Calu3 (cell line): ENCODE data around the gene CDKL5. TPM values are rescaled to one million over a fixed set of nuclear protein-coding genes. Genes with fewer than 3 reads are reported as not detected.

ENCODE experiments used
- BruUV-seq: library from RNA; stranded (reverse); fragments of 400-500 nt; replicated peaks from 2 replicates; lab custom pipeline; 2021; lab: Mats Ljungman, UMichigan
- CTCF ChIA-PET: fragments of 300-600 bp; sonication (Branson Sonifier 250); formaldehyde crosslinking; loops from one replicate; lab custom pipeline; 2022; ENCODE audit warnings: antibody characterized with exemption; lab: Charles Lee
- DNase-seq: peaks from one replicate; pipeline ENCODE4 v3.0.0; 2022
- H3K27ac Mint-ChIP-seq: one replicate; pipeline ENCODE4 v1.8.0; 2022; ENCODE audit warnings: mixed read lengths; ENCODE audit not compliant: unreplicated experiment
- H3K27me3 Mint-ChIP-seq: one replicate; pipeline ENCODE4 v1.8.0; 2022; ENCODE audit warnings: mixed read lengths; ENCODE audit not compliant: unreplicated experiment
- H3K36me3 Mint-ChIP-seq: one replicate; pipeline ENCODE4 v1.8.0; 2022; ENCODE audit warnings: mild to moderate bottlenecking, moderate library complexity, mixed read lengths; ENCODE audit not compliant: insufficient read depth, unreplicated experiment
- H3K4me1 Mint-ChIP-seq: one replicate; pipeline ENCODE4 v1.8.0; 2022; ENCODE audit warnings: mild to moderate bottlenecking, low read depth, mixed read lengths; ENCODE audit not compliant: unreplicated experiment
- H3K4me3 Mint-ChIP-seq: one replicate; pipeline ENCODE4 v1.8.0; 2022; ENCODE audit warnings: mild to moderate bottlenecking, low read depth, moderate library complexity, mixed read lengths; ENCODE audit not compliant: unreplicated experiment
- H3K9me3 Mint-ChIP-seq: one replicate; pipeline ENCODE4 v1.8.0; 2022; ENCODE audit warnings: low read depth, mixed read lengths; ENCODE audit not compliant: unreplicated experiment
- intact Hi-C: fragments of 100-400 bp; cut with micrococcal nuclease; formaldehyde crosslinking; loops from one replicate; pipeline ENCODE4 v1.10.0; 2022; ENCODE audit not compliant: unreplicated experiment
- total RNA-seq: library from RNA; stranded (reverse); gene quantifications from 2 replicates; pipeline ENCODE4 v1.2.3, GENCODE V29; 2022
- TF ChIP-seq, protein P1 (sequence below): fragments of 200-600 bp; IDR thresholded peaks from one replicate; pipeline ENCODE4 v1.8.0; 2022; ENCODE audit warnings: antibody characterized with exemption; ENCODE audit not compliant: unreplicated experiment

The CDKL5 gene
- total RNA-seq, 1 experiment from 2014 or later, result 17.7 TPM

DNA sequence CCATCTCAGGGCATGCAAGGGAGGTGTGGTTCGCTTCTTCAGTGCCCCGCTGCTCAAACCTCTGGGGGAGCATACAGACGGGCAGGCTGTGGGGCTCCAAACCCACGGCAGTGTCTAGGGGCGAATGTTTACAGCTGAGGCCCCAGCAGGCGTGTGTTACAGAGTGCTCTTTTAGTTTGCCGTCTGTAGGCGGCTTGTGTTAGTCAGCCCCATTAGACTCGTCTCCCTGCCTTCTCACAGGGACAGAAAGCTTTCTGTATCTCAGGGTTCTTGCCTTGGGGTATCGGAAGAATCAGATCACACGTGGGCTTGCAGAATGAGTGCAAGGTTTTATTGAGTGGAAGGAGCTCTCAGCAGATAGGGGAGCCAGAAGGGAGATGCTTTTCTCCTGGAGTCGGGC lies 235.9 kb downstream of the CDKL5 start:
- H3K4me1 Mint-ChIP-seq, result no peaks in the 10 kb centered on the region
- TF ChIP-seq, protein P1, sequence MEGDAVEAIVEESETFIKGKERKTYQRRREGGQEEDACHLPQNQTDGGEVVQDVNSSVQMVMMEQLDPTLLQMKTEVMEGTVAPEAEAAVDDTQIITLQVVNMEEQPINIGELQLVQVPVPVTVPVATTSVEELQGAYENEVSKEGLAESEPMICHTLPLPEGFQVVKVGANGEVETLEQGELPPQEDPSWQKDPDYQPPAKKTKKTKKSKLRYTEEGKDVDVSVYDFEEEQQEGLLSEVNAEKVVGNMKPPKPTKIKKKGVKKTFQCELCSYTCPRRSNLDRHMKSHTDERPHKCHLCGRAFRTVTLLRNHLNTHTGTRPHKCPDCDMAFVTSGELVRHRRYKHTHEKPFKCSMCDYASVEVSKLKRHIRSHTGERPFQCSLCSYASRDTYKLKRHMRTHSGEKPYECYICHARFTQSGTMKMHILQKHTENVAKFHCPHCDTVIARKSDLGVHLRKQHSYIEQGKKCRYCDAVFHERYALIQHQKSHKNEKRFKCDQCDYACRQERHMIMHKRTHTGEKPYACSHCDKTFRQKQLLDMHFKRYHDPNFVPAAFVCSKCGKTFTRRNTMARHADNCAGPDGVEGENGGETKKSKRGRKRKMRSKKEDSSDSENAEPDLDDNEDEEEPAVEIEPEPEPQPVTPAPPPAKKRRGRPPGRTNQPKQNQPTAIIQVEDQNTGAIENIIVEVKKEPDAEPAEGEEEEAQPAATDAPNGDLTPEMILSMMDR, result no peak
- H3K4me3 Mint-ChIP-seq, result no peak overlapping the region
- intact Hi-C loops, result no loop called here
- CTCF ChIA-PET, result no interaction called here
- no TSS peak for BruUV-seq
- no peaks in the 10 kb centered on the region for H3K36me3 Mint-ChIP-seq
- no peaks in the 10 kb centered on the region for H3K27me3 Mint-ChIP-seq
- no peaks in the 10 kb centered on the region for H3K9me3 Mint-ChIP-seq
- no peak for DNase-seq
- H3K27ac Mint-ChIP-seq, result no peak overlapping the region

DNA sequence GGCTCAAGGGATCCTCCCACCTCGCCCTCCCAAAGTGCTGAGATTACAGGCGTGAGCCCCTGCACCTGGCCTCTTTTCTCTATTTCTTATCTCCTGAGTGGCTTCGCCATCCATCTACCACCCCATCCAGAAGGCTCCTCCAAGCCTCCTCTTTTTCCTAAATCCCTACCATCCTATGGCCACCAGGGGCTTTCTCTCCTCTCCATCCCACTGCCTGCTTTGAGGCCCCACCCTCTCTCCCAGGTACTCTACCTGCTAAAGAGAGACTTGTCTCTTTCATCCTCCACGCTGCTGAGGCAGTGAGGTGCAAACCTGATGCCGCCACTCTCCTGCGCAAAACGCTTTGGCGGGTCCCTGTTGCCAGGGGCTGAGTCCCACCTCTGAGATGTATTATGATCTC lies 239.5 kb downstream of the CDKL5 start:
- Mint-ChIP-seq H3K4me3 (no peak overlapping the region), H3K27ac (no peak overlapping the region), H3K9me3 (no peaks in the 10 kb centered on the region), H3K36me3 (no peaks in the 10 kb centered on the region), H3K27me3 (no peaks in the 10 kb centered on the region), H3K4me1 (no peaks in the 10 kb centered on the region)
- intact Hi-C loops, result no loop called here
- DNase-seq, result peak; percentile 2
- CTCF ChIA-PET, result no interaction called here
- no TSS peak for BruUV-seq
- TF ChIP-seq, protein P1, result no peak

GRCh38 chrX:18666614-18667013 lies 241.2 kb downstream of the CDKL5 start:
- H3K9me3 Mint-ChIP-seq, result no peaks in the 10 kb centered on the region
- TF ChIP-seq, protein P1, result no peak
- H3K27ac Mint-ChIP-seq, result no peak overlapping the region
- H3K4me1 Mint-ChIP-seq, result no peaks in the 10 kb centered on the region
- no peak for DNase-seq
- H3K4me3 Mint-ChIP-seq, result no peak overlapping the region
- intact Hi-C loops, result no loop called here
- no TSS peak for BruUV-seq
- H3K27me3 Mint-ChIP-seq, result no peaks in the 10 kb centered on the region
- CTCF ChIA-PET, result no interaction called here
- no peaks in the 10 kb centered on the region for H3K36me3 Mint-ChIP-seq

GRCh38 chrX:18668071-18668835 lies 242.8 kb downstream of the CDKL5 start:
- Mint-ChIP-seq H3K36me3 (no peaks in the 10 kb centered on the region), H3K27ac (no peak overlapping the region), H3K4me3 (no peak overlapping the region), H3K27me3 (no peaks in the 10 kb centered on the region), H3K4me1 (no peaks in the 10 kb centered on the region), H3K9me3 (no peaks in the 10 kb centered on the region)
- TF ChIP-seq, protein P1, result no peak
- BruUV-seq, result no TSS peak
- CTCF ChIA-PET, result no interaction called here
- intact Hi-C loops, result no loop called here
- no peak for DNase-seq
